Measurements from ENCODE around the gene ADAMTS12.

Gene ADAMTS12

GRCh38 chr5:33795496-33795895 is 96.3 kb downstream of the ADAMTS12 start:
- no peak for DNase-seq

GRCh38 chr5:33794550-33795181 is 97.1 kb downstream of the ADAMTS12 start:
- no peak for DNase-seq

- DNase-seq: no peak
Observed at GRCh38 chr5:33793836-33794549, 97.8 kb downstream of the ADAMTS12 start.

GRCh38 chr5:33793276-33793675 is 98.5 kb downstream of the ADAMTS12 start:
- no peak for DNase-seq

GRCh38 chr5:33792559-33792958 is 99.2 kb downstream of the ADAMTS12 start:
- DNase-seq: no peak

GRCh38 chr5:33789567-33789957 is 102.2 kb downstream of the ADAMTS12 start:
- DNase-seq: no peak

- DNase-seq: no peak
Observed at GRCh38 chr5:33788922-33789566, 102.7 kb downstream of the ADAMTS12 start.

GRCh38 chr5:33785571-33785970 is 106.2 kb downstream of the ADAMTS12 start:
- DNase-seq: no peak

GRCh38 chr5:33781286-33781685 is 110.5 kb downstream of the ADAMTS12 start:
- DNase-seq: no peak

GRCh38 chr5:33776151-33776660 is 115.6 kb downstream of the ADAMTS12 start:
- no peak for DNase-seq

GRCh38 chr5:33774341-33774740 is 117.4 kb downstream of the ADAMTS12 start:
- no peak for DNase-seq

- no peak for DNase-seq
Observed at GRCh38 chr5:33772380-33772897, 119.4 kb downstream of the ADAMTS12 start.

GRCh38 chr5:33769968-33770367 is 121.8 kb downstream of the ADAMTS12 start:
- no peak for DNase-seq

- no peak for DNase-seq
Observed at GRCh38 chr5:33769196-33769595, 122.6 kb downstream of the ADAMTS12 start.

- no peak for DNase-seq
Observed at GRCh38 chr5:33766023-33766422, 125.8 kb downstream of the ADAMTS12 start.

- DNase-seq: no peak
Observed at GRCh38 chr5:33764786-33765185, 127.0 kb downstream of the ADAMTS12 start.

GRCh38 chr5:33763435-33763834 is 128.4 kb downstream of the ADAMTS12 start:
- no peak for DNase-seq

- DNase-seq: no peak
Observed at GRCh38 chr5:33762859-33763258, 128.9 kb downstream of the ADAMTS12 start.

- DNase-seq: no peak
Observed at GRCh38 chr5:33761139-33761538, 130.7 kb downstream of the ADAMTS12 start.

GRCh38 chr5:33758737-33759136 is 133.1 kb downstream of the ADAMTS12 start:
- no peak for DNase-seq

GRCh38 chr5:33756491-33756890 is 135.3 kb downstream of the ADAMTS12 start:
- DNase-seq: no peak

- no peak for DNase-seq
Observed at GRCh38 chr5:33755231-33755630, 136.6 kb downstream of the ADAMTS12 start.

- DNase-seq: no peak
Observed at GRCh38 chr5:33753704-33754103, 138.1 kb downstream of the ADAMTS12 start.

- DNase-seq: no peak
Observed at GRCh38 chr5:33748754-33749153, 143.0 kb downstream of the ADAMTS12 start.

All from bone marrow (tissue), 2 donors.